Measurements from ENCODE around the gene C9orf153.

DNA sequence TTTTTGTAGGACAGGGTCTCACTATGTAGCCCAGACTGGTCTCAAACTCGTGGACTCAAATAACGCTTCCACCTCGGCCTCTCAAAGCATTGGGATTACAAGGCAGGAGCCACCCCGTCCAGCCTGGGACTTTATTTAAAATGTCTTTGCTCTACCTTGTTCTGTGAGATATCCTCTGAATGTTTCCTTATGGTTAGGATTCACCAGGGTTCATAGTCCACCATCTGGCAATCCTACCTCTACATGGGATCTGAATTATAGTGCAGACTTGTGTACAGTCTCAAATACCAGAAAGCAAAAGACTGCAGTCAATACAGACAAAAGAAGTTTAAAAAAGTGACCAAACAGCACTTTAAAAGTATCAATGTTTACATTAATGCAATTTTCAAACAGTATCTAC is 12.8 kb upstream of the C9orf153 start:
- no peak for TF ChIP-seq CTCF (conservative IDR thresholded peaks at IDR 0.05)
- TF ChIP-seq ZFX (IDR thresholded peaks at IDR 0.05) = no peak
